ENCODE results near the gene FUT2.

DNA sequence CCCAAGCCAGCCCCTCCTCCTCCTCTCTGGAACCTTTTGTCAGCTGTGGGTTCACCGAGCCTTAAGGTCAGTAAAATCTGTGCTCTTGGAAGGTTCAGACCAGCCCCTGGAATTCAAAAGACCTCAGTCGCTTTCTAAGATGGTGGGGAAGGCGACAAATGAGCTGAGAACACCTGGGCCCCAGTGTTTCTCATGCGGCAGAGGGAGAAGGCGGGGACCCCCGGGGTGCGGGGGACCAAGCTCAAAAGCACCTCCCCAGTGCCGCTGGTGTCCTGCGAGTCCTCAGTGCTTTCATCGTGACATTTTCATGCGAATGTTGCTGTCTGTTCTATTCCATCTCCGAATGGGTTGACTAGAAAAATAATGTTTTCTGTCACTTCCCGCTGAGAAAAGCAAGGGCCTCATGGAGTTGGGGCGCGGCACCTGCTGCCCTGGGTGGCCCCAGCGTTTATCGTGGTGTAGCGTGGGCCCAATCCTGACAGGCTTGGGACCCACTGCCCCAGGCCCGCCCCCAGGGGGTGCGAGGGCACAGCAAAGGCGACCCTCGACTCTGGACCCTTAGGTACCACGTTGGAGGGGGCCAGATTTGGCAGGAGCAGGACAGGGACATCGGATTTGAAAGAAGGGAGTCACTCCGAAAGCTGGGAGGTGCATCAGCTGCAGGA, 22.2 kb upstream of the FUT2 start:
- TF ChIP-seq, protein P1, sequence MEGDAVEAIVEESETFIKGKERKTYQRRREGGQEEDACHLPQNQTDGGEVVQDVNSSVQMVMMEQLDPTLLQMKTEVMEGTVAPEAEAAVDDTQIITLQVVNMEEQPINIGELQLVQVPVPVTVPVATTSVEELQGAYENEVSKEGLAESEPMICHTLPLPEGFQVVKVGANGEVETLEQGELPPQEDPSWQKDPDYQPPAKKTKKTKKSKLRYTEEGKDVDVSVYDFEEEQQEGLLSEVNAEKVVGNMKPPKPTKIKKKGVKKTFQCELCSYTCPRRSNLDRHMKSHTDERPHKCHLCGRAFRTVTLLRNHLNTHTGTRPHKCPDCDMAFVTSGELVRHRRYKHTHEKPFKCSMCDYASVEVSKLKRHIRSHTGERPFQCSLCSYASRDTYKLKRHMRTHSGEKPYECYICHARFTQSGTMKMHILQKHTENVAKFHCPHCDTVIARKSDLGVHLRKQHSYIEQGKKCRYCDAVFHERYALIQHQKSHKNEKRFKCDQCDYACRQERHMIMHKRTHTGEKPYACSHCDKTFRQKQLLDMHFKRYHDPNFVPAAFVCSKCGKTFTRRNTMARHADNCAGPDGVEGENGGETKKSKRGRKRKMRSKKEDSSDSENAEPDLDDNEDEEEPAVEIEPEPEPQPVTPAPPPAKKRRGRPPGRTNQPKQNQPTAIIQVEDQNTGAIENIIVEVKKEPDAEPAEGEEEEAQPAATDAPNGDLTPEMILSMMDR (IDR thresholded peaks at IDR 0.05 in 2 of 3, conservative IDR thresholded peaks at IDR 0.05 in 1 of 3; ENCODE audit: borderline replicate concordance in 1 of 3, insufficient read depth in 1 of 3, low read depth in 2 of 3, low read length in 2 of 3), result no peak
- TF ChIP-seq MAX (IDR thresholded peaks at IDR 0.05), result no peak
- no peak for TF ChIP-seq POLR2A (IDR thresholded peaks at IDR 0.05; ENCODE audit: borderline replicate concordance, extremely low read depth, insufficient read depth, insufficient read length)
- TF ChIP-seq EZH2 (IDR thresholded peaks at IDR 0.05), result no peak
- no peak for TF ChIP-seq POLR2AphosphoS5 (IDR thresholded peaks at IDR 0.05; ENCODE audit: low read depth, low read length)
- TF ChIP-seq EGR1 (IDR thresholded peaks at IDR 0.05; ENCODE audit: low read depth), result no peak
- TF ChIP-seq EZH2phosphoT487 (IDR thresholded peaks at IDR 0.05; ENCODE audit: borderline replicate concordance), result no peak
- TF ChIP-seq ZNF274 (IDR thresholded peaks at IDR 0.05; ENCODE audit: low read depth, low read length), result no peak
- no peak for TF ChIP-seq RAD21 (IDR thresholded peaks at IDR 0.05; ENCODE audit: low read depth)

Measured in HCT116 (cell line).